ENCODE data around the gene C22orf23. TPM values are rescaled to one million over a fixed set of nuclear protein-coding genes. Genes with fewer than 3 reads are reported as not detected.

The C22orf23 gene
- total and polyA plus RNA-seq, 10 of the 15 experiments (the other 5 are each of a cell fraction or from before 2014, with no cell fraction given): 0.04 to 0.38 (median 0.11) TPM; not detected in 5

DNA sequence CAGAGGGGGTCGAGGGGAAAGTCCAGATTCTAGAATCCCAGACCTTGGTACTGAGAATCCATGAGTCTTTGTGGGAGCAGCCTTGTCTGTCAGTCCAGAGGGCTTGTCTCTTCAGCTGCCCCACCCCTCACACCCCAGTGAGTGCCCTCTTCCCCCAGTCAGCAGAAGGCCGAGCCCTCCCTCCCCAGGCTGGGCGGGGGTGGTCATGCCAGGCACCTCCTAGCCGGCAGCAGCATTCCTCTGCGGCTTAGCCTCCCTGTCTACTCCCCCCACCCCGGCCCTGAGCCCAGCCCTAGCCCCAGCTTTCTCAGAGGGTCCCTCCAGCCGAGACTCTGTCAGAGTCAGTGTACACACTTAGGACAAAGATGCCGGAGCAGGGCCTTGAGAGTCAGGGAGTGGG is 26.4 kb upstream of the C22orf23 start:
- H3K9ac ChIP-seq (ENCODE audit: control insufficient read depth, insufficient read depth, low read length): no peak overlapping the region
- no peak overlapping the region for H3K4me2 ChIP-seq (ENCODE audit: control insufficient read depth, insufficient read depth)
- RAD21 ChIA-PET (ENCODE audit: unreplicated experiment): no interaction called here
- intact Hi-C loops (cut with micrococcal nuclease; ENCODE audit: unreplicated experiment): no loop called here
- BruUV-seq (replicated peaks): no TSS peak
- H3K27me3 ChIP-seq (replicated peaks in 1 of 2; ENCODE audit: control insufficient read depth in 2 of 2, insufficient read depth in 2 of 2, low read length in 1 of 2): no peaks in the 10 kb centered on the region
- no peak overlapping the region for H3K4me3 ChIP-seq
- FAIRE-seq (no peak), ATAC-seq (no peak), DNase-seq (ENCODE audit: low read depth, low spot score) (no peak)
- TF ChIP-seq NBN (IDR thresholded peaks at IDR 0.05): no peak
- TF ChIP-seq TCF7 (IDR thresholded peaks at IDR 0.05; ENCODE audit: borderline replicate concordance): no peak
- TF ChIP-seq, protein P1, sequence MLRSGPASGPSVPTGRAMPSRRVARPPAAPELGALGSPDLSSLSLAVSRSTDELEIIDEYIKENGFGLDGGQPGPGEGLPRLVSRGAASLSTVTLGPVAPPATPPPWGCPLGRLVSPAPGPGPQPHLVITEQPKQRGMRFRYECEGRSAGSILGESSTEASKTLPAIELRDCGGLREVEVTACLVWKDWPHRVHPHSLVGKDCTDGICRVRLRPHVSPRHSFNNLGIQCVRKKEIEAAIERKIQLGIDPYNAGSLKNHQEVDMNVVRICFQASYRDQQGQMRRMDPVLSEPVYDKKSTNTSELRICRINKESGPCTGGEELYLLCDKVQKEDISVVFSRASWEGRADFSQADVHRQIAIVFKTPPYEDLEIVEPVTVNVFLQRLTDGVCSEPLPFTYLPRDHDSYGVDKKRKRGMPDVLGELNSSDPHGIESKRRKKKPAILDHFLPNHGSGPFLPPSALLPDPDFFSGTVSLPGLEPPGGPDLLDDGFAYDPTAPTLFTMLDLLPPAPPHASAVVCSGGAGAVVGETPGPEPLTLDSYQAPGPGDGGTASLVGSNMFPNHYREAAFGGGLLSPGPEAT (IDR thresholded peaks at IDR 0.05; ENCODE audit: low read depth): no peak
- TF ChIP-seq TCF3 (IDR thresholded peaks at IDR 0.05; ENCODE audit: borderline replicate concordance, insufficient read depth, low read depth, low read length): no peak
- TF ChIP-seq HDAC2 (IDR thresholded peaks at IDR 0.05): no peak
- TF ChIP-seq LARP7 (IDR thresholded peaks at IDR 0.05): no peak
- TF ChIP-seq, protein P2, sequence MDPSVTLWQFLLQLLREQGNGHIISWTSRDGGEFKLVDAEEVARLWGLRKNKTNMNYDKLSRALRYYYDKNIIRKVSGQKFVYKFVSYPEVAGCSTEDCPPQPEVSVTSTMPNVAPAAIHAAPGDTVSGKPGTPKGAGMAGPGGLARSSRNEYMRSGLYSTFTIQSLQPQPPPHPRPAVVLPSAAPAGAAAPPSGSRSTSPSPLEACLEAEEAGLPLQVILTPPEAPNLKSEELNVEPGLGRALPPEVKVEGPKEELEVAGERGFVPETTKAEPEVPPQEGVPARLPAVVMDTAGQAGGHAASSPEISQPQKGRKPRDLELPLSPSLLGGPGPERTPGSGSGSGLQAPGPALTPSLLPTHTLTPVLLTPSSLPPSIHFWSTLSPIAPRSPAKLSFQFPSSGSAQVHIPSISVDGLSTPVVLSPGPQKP (IDR thresholded peaks at IDR 0.05; ENCODE audit: low read depth, low read length): no peak
- no peak for TF ChIP-seq CEBPB (IDR thresholded peaks at IDR 0.05; ENCODE audit: borderline replicate concordance in 1 of 2, low read depth in 2 of 2, low read length in 2 of 2)
- TF ChIP-seq, protein P3, sequence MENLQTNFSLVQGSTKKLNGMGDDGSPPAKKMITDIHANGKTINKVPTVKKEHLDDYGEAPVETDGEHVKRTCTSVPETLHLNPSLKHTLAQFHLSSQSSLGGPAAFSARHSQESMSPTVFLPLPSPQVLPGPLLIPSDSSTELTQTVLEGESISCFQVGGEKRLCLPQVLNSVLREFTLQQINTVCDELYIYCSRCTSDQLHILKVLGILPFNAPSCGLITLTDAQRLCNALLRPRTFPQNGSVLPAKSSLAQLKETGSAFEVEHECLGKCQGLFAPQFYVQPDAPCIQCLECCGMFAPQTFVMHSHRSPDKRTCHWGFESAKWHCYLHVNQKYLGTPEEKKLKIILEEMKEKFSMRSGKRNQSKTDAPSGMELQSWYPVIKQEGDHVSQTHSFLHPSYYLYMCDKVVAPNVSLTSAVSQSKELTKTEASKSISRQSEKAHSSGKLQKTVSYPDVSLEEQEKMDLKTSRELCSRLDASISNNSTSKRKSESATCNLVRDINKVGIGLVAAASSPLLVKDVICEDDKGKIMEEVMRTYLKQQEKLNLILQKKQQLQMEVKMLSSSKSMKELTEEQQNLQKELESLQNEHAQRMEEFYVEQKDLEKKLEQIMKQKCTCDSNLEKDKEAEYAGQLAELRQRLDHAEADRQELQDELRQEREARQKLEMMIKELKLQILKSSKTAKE (IDR thresholded peaks at IDR 0.05; ENCODE audit: low read depth, poor library complexity, severe bottlenecking): no peak
- TF ChIP-seq ETV6 (conservative IDR thresholded peaks at IDR 0.05 in 1 of 2, IDR thresholded peaks at IDR 0.05 in 1 of 2; ENCODE audit: borderline replicate concordance in 1 of 2, low read depth in 1 of 2): no peak
- no peak for TF ChIP-seq HDGF (IDR thresholded peaks at IDR 0.05)
- TF ChIP-seq SIN3A (IDR thresholded peaks at IDR 0.05; ENCODE audit: low read depth, low read length): no peak
- TF ChIP-seq ZNF24 (IDR thresholded peaks at IDR 0.05): no peak
- TF ChIP-seq, protein P4, sequence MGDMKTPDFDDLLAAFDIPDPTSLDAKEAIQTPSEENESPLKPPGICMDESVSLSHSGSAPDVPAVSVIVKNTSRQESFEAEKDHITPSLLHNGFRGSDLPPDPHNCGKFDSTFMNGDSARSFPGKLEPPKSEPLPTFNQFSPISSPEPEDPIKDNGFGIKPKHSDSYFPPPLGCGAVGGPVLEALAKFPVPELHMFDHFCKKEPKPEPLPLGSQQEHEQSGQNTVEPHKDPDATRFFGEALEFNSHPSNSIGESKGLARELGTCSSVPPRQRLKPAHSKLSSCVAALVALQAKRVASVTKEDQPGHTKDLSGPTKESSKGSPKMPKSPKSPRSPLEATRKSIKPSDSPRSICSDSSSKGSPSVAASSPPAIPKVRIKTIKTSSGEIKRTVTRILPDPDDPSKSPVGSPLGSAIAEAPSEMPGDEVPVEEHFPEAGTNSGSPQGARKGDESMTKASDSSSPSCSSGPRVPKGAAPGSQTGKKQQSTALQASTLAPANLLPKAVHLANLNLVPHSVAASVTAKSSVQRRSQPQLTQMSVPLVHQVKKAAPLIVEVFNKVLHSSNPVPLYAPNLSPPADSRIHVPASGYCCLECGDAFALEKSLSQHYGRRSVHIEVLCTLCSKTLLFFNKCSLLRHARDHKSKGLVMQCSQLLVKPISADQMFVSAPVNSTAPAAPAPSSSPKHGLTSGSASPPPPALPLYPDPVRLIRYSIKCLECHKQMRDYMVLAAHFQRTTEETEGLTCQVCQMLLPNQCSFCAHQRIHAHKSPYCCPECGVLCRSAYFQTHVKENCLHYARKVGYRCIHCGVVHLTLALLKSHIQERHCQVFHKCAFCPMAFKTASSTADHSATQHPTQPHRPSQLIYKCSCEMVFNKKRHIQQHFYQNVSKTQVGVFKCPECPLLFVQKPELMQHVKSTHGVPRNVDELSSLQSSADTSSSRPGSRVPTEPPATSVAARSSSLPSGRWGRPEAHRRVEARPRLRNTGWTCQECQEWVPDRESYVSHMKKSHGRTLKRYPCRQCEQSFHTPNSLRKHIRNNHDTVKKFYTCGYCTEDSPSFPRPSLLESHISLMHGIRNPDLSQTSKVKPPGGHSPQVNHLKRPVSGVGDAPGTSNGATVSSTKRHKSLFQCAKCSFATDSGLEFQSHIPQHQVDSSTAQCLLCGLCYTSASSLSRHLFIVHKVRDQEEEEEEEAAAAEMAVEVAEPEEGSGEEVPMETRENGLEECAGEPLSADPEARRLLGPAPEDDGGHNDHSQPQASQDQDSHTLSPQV (IDR thresholded peaks at IDR 0.05): no peak
- TF ChIP-seq SREBF2 (IDR thresholded peaks at IDR 0.05; ENCODE audit: low read length): no peak
- no peak for TF ChIP-seq PAX8 (IDR thresholded peaks at IDR 0.05)
- in situ Hi-C loops (cut with MboI): no loop called here
- CTCF ChIA-PET: interaction anchor here (0.5 to 1.8 kb wide), 2 partner anchors 15 to 855 kb away, joined by 3 to 9 read pairs; no protein-coding TSS in a partner anchor
- H3K27ac ChIP-seq (ENCODE audit: control insufficient read depth, insufficient read depth): no peak overlapping the region
- H3K4me1 ChIP-seq (ENCODE audit: control insufficient read depth, insufficient read depth, low read length): no peaks in the 10 kb centered on the region
- no peaks in the 10 kb centered on the region for H4K20me1 ChIP-seq (ENCODE audit: control insufficient read depth, insufficient read depth)
- H3K9me3 ChIP-seq (replicated peaks; ENCODE audit: control insufficient read depth, insufficient read depth, low read length): no peaks in the 10 kb centered on the region
- SMC1A ChIA-PET (ENCODE audit: uncharacterized antibody, unreplicated experiment): no interaction called here
- WGBS (ENCODE audit: insufficient coverage, insufficient replicate concordance, low lambda C conversion rate, missing lambda C conversion rate): 74% methylated on average over 8 of the region's 8 CpGs
- H2AFZ ChIP-seq (ENCODE audit: control insufficient read depth, low read depth, low read length): no peak overlapping the region
- POLR2A ChIA-PET: interaction anchor here (0.5 kb wide), 1 partner anchor 191 kb away, joined by 7 read pairs; no protein-coding TSS in a partner anchor
- no peaks in the 10 kb centered on the region for H3K79me2 ChIP-seq (ENCODE audit: control insufficient read depth, insufficient read depth, low read length)
- no peaks in the 10 kb centered on the region; a peak in 1 of 4 replicates for H3K36me3 ChIP-seq (ENCODE audit: control insufficient read depth in 2 of 2, insufficient read depth in 2 of 2, low read length in 1 of 2)

Data from GM12878 (cell line).